ENCODE measurements around the gene SYT9.

DNA sequence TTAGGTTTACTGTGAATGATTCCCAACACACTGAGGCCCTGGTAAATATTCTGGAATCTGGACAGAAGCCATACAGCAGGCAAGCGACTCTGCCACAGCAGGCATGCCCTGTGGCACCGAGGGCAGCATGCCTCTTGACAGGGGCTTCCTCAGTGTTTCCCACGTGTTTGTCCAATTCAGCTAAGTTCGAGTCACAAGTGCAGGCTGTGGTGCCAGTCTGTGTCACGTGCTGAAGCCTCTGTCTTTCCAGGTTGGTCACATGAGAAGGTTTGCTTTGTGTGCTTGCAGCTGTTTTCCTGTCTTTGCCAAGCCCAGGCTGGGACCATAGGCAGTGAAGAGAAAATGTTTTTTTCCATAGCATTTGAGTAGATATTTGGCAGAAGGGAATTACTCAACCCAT lies 259.7 kb downstream of the SYT9 start:
- TF ChIP-seq POLR2AphosphoS5 (IDR thresholded peaks at IDR 0.05; ENCODE audit: borderline replicate concordance, low read depth, low read length), result no peak
- TF ChIP-seq FOXP2 (optimal IDR thresholded peaks at IDR 0.05; ENCODE audit: control extremely low read depth, extremely low read length, insufficient read depth), result no peak
